Epithelial cell of esophagus (primary cell): ENCODE measurements around the gene CDADC1.

ENCODE experiments used
- DNase-seq: peaks from one replicate; pipeline ENCODE4 v3.0.0; 2010; ENCODE audit warnings: low read depth
- H3K4me3 ChIP-seq: 2 replicates; pipeline ENCODE4 v1.5.1; 2011; ENCODE audit warnings: mild to moderate bottlenecking, low read length, control low read depth
- CTCF ChIP-seq: IDR thresholded peaks from 2 replicates; pipeline ENCODE4 v1.5.1; 2011; ENCODE audit warnings: low read depth, mild to moderate bottlenecking, low read length, control low read depth, inconsistent platforms; ENCODE audit not compliant: insufficient read depth; ENCODE audit errors: missing control alignments

Gene CDADC1

GRCh38 chr13:49213997-49214916 lies 33.5 kb upstream of the CDADC1 start:
- no peak overlapping the region for H3K4me3 ChIP-seq
- DNase-seq = no peak
- no peak for TF ChIP-seq CTCF

- DNase-seq = peak; percentile 23
- no peak overlapping the region for H3K4me3 ChIP-seq
Measured at GRCh38 chr13:49214917-49215376, 32.8 kb upstream of the CDADC1 start.

GRCh38 chr13:49216334-49216733 lies 31.4 kb upstream of the CDADC1 start:
- DNase-seq = no peak
- TF ChIP-seq CTCF = no peak
- H3K4me3 ChIP-seq = no peak overlapping the region

More at GRCh38 chr13:49214917-49215376, 32.8 kb upstream of the CDADC1 start:
- TF ChIP-seq CTCF = peak; percentile 21

- TF ChIP-seq CTCF = no peak
- H3K4me3 ChIP-seq = no peak overlapping the region
- DNase-seq = no peak
Measured at GRCh38 chr13:49217962-49218492, 29.7 kb upstream of the CDADC1 start.

GRCh38 chr13:49218493-49219051 lies 29.2 kb upstream of the CDADC1 start:
- TF ChIP-seq CTCF = no peak
- no peak overlapping the region for H3K4me3 ChIP-seq
- peak; percentile 11 for DNase-seq

- H3K4me3 ChIP-seq = peak overlapping the region; percentile 8
- TF ChIP-seq CTCF = no peak
- DNase-seq = no peak
Measured at GRCh38 chr13:49219647-49220035, 28.1 kb upstream of the CDADC1 start.
